Ishikawa (cell line): ENCODE data around the gene HLA-F.
A peak's percentile ranks its signal among the peaks of the same experiment; 100 is the strongest.

Experiments used
- EP300 ChIP-seq: IDR thresholded peaks from 2 replicates; pipeline ENCODE4 v1.6.1; 2012; ENCODE audit warnings: borderline replicate concordance
- NFIC ChIP-seq: IDR thresholded peaks from 2 replicates; pipeline ENCODE4 v1.6.1; 2012
- RAD21 ChIP-seq: IDR thresholded peaks from 2 replicates; pipeline ENCODE4 v1.6.1; 2012; ENCODE audit warnings: low read depth
- TAF1 ChIP-seq: IDR thresholded peaks from 2 replicates; pipeline ENCODE4 v1.6.1; 2012; ENCODE audit warnings: low read depth, mild to moderate bottlenecking
- TCF12 ChIP-seq: IDR thresholded peaks from 2 replicates; pipeline ENCODE4 v1.6.1; 2012; ENCODE audit warnings: low read depth
- TEAD4 ChIP-seq: IDR thresholded peaks from 2 replicates; pipeline ENCODE4 v1.6.1; 2012
- ZBTB7A ChIP-seq: IDR thresholded peaks from 2 replicates; pipeline ENCODE4 v1.6.1; 2012; ENCODE audit warnings: low read depth
- TF ChIP-seq, protein P1 (sequence below): IDR thresholded peaks from 2 replicates; pipeline ENCODE4 v1.6.1; 2012; ENCODE audit warnings: low read depth, mild to moderate bottlenecking
- TF ChIP-seq, protein P2 (sequence below): IDR thresholded peaks from 2 replicates; pipeline ENCODE4 v1.6.1; 2012
- TF ChIP-seq, protein P3 (sequence below): IDR thresholded peaks from 2 replicates; pipeline ENCODE4 v1.6.1; 2012

DNA sequence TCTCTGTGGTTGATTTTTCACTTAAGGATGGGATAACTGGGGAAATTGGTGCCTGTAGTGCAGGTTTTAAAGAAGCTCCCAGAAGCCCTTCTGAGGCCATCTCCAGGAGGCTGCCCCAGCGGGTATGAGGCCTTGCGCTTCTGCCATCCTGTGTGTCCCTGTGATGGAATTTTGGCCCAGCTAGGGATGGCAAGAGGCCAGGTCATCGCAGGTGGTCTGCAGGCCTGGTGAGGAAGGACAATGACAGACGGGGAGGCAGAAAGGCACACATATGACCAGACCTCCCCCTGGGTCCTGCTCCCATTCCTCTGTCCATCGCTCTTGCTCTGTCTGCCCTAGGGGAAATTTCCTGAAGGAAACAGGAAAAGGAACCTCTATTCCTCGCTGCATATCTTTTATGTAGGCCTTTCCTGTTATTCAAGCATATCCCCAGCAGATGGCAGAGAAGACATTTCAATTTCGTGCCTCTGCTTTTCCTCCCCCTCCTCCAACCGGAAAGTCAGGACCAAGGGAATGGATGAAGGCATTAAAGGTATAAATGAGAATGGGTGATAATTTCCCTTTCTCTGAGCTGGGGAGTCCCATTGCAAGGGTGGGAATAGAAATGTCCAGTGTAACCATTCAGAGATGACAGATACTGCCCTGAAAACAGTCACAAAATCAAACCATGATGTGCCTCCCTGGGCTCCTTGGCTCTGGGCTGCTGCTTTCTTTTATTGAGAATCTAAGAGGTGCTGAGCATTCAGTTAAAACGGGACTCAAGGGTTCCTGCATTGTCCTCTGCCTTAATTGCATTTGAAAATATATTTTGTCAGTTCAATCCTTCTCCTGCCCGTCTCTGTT lies 17.6 kb upstream of the HLA-F start:
- TF ChIP-seq NFIC (no peak), TAF1 (no peak), EP300 (no peak), ZBTB7A (no peak), TCF12 (no peak), RAD21 (peak; percentile 80), TEAD4 (no peak)
- TF ChIP-seq, protein P1, sequence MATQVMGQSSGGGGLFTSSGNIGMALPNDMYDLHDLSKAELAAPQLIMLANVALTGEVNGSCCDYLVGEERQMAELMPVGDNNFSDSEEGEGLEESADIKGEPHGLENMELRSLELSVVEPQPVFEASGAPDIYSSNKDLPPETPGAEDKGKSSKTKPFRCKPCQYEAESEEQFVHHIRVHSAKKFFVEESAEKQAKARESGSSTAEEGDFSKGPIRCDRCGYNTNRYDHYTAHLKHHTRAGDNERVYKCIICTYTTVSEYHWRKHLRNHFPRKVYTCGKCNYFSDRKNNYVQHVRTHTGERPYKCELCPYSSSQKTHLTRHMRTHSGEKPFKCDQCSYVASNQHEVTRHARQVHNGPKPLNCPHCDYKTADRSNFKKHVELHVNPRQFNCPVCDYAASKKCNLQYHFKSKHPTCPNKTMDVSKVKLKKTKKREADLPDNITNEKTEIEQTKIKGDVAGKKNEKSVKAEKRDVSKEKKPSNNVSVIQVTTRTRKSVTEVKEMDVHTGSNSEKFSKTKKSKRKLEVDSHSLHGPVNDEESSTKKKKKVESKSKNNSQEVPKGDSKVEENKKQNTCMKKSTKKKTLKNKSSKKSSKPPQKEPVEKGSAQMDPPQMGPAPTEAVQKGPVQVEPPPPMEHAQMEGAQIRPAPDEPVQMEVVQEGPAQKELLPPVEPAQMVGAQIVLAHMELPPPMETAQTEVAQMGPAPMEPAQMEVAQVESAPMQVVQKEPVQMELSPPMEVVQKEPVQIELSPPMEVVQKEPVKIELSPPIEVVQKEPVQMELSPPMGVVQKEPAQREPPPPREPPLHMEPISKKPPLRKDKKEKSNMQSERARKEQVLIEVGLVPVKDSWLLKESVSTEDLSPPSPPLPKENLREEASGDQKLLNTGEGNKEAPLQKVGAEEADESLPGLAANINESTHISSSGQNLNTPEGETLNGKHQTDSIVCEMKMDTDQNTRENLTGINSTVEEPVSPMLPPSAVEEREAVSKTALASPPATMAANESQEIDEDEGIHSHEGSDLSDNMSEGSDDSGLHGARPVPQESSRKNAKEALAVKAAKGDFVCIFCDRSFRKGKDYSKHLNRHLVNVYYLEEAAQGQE, result no peak
- TF ChIP-seq, protein P2, sequence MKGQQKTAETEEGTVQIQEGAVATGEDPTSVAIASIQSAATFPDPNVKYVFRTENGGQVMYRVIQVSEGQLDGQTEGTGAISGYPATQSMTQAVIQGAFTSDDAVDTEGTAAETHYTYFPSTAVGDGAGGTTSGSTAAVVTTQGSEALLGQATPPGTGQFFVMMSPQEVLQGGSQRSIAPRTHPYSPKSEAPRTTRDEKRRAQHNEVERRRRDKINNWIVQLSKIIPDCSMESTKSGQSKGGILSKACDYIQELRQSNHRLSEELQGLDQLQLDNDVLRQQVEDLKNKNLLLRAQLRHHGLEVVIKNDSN, result no peak
- TF ChIP-seq, protein P3, sequence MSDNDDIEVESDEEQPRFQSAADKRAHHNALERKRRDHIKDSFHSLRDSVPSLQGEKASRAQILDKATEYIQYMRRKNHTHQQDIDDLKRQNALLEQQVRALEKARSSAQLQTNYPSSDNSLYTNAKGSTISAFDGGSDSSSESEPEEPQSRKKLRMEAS, result no peak
